HG02970 (cell line): ENCODE results near the gene MRPL27.

ENCODE experiments used
- ATAC-seq: cut with Tn5 transposase; IDR thresholded peaks from one replicate; pipeline ENCODE4 v1.9.1; 2021; ENCODE audit warnings: mild to moderate bottlenecking, moderate library complexity, moderate number of reproducible peaks; ENCODE audit not compliant: unreplicated experiment, low FRiP score

Gene MRPL27

DNA sequence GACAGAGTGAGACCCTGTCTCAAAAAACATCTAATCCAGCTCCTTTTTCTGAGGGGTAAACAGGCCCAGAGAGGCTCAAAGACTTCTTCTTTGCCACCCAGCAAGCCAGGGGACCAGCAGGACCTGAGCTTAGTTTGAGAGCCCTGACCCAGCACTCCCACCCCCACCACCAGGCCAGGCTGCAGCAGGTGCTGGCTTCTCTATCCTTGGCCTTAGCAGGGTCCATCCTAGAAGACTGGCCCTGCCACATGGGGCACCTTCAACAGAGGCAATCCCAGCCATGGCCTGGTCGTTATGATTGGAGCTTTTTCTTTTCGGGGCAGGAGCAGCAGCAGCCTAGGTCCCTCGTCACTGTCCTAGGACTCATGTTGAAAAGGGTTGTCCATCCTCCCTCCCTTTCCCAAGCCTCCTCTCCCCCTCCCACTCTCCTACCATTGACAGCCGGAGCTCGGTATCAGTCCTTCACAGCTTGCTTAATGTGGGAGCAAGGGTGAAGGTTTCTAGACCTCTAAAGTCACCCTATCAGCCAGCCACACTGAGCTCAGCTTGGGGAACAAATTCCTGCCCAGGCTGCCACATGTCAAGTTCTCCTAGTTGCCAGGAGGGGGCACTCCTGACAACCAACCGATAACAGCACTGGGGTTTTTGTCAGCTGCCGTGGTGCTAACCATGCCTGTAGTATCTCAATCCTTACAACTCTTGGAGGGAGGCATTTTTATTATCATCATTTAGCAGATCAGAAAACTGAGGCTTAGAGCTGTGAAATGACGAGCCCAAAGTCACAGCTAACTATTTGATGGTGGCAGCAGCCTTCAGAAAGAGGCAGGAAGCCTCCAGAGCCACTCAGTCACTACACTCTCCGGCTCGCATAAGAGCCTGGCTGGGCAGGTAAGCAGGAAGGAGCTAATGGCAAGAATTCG lies 11.2 kb downstream of the MRPL27 start:
- no peak for ATAC-seq

DNA sequence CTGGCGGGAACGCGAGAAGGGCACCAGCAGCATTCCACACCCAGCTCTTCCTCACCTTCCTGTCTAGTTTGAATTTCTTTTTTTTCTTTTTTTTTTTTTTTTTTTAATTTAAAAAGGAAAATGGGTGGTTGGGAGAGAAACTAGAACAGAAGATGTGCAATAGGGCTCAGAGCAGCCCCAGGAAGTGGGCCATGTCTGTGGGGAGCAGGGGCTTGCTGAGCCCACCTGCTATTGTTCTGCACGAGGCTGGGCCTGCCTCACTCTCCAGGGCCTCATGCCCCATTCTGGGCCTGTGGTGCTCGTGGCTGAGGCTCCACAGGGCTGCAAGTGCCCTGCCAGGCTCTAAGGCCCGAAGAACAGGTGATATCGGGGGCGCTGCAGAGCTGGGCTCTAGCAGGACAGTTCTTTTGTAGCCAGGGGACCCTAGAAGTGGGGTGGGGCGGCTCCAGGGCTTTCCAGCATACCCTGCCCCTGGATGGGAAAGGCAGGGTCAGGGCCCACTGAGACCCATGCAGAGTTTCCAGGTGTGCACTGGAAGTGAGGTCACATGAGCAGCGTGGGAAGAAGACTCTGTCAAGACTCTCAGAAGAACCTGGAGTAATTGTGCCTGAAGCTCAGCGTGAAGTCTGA lies 12.4 kb downstream of the MRPL27 start:
- ATAC-seq, result no peak

DNA sequence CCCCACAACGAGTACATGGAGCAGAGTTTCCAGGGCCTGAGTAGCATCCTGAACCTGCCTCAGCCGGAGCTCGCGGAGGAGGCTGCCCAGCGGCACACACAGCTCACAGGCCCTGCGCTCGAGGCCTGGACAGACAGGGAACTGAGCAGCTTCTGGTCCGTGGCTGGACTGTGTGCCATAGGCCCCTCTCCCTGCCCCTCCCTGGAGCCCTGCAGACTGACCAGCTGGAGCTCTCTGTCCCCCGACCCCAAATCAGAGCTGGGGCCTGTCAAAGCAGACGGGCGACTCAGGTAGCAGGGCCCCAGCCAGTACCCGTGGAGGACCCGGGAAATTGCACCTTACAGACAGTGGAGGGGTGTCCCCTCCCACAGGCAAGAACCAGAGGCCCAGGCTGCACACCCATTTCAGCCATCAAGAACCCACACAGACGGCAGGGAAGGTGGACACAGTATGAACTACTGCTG lies 13.0 kb downstream of the MRPL27 start:
- no peak for ATAC-seq

DNA sequence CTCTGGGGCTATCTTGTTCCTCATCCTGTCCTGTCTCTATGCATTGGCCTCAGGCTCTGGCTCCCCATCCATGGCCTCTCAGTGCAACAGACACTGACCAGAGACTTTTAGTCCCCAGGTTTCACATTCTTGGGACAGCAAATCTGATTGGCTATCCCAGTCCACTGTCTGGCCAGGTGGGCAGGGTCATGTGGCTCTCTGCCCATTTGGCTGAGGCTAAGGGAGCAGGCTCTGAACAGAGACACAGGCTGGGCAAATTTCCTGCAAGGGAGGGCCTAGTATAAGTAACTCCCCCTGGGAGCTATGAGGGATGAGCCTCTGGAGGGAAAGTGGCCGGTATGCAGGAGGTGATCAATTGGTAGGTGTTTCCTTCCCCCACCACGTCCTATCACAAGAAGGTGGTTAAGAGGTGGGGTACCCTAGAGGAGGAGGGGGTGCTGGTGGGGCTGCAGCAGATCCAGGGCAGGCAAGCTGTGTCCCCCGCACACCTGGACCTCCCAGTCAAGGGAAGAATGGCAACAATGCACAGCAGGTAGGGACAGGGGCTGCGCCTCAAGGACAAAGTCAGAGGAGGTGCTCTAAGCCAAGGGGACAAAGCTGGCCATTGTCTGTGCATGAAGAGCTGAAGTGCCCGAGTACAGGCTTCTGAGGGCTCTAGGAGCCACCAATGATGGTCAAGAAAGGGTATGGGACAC lies 13.8 kb downstream of the MRPL27 start:
- no peak for ATAC-seq

DNA sequence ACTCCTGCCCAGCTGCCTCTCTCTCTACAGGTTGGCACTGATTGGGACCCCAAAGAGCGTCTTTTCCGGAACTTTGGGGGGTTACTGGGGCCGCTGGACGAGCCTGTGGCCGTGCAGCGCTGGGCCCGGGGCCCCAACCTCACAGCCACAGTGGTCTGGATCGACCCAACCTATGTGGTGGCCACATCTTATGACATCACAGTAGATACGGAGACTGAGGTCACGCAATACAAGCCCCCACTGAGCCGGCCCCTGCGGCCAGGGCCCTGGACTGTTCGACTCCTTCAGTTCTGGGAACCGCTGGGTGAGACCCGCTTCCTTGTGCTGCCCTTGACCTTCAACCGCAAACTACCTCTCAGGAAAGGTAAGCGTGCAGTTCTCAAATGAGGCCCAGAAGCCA lies 14.8 kb downstream of the MRPL27 start:
- no peak for ATAC-seq

DNA sequence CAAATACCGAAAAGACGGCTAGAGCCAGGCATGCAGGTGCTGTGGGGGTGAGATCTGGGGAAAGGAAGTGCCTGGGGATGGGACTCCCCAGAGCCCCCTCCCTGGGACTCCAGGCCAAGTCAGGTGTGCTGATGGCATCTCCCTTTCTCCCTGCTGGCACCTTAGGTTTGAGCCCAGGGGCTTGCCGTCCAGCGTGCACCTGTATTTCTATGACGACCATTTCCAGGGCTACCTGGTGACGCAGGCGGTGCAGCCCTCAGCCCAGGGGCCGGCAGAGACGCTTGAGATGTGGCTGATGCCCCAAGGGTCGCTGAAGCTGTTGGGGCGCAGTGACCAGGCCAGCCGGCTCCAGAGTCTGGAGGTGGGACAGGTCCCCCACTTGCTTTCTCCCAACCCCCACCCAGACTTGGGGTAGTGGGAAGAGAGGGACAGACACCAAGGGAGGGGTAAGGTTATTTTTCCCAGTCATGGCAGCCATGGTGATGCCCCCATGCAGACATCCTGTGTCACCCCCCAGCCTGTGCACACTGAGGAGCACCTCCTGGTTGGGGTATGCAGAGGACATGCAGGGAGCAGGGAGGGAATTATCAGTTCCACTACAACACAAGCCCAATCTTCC lies 16.0 kb downstream of the MRPL27 start:
- no peak for ATAC-seq

DNA sequence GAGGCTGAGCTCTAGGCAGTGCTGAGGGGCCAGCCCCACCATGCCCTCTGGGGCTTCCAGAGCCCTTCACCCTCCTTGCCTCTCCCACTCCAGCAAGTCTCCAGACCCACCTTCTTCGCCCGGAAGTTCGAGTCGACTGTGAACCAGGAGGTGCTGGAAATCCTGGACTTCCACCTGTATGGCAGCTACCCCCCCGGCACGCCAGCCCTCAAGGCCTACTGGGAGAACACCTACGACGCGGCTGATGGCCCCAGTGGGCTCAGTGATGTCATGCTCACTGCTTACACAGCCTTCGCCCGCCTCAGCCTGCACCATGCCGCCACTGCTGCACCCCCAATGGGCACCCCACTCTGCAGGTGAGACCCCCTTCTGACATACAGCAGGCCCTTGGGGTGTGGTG lies 16.6 kb downstream of the MRPL27 start:
- no peak for ATAC-seq

DNA sequence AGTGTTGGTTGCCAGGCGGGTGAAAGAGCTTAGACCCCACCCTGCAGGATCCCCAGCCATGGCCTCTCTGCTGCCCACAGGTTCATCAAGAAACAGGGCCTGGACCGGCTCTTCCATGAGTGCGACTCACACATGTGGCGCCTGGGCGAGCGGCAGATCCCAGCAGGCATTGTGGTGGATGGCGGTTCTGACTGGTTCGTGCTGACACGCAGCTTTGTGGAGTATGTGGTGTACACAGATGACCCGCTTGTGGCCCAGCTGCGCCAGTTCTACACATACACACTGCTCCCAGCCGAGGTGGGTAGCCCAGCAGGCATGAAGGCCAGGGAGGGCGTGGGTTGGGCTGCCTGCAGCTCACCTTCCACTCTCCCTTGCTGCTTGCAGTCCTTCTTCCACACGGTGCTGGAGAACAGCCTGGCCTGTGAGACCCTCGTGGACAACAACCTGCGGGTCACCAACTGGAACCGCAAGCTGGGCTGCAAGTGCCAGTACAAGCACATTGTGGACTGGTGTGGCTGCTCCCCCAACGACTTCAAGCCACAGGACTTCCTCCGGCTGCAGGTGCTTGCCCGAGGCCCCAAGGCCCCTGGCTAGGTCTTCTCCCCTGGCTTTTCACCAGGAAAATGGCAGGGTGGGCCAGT lies 17.2 kb downstream of the MRPL27 start:
- no peak for ATAC-seq

DNA sequence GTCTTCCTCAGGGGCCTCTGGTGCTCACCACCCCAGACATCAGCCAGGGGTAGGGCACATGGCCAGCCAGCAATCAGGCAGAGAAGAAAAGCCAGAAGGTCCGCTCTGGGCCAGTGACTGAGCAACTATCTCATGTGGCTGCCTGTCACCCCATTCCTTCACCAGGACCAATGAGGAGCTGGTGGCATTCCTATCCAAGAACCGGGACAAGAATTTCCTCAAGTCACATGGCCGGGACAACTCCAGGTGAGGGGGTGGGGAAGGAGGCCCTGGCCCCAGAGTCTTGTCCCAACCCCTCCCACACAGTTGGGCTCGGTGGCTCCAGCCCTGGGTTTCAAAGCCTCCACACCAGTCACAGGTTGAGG lies 17.7 kb downstream of the MRPL27 start:
- no peak for ATAC-seq

DNA sequence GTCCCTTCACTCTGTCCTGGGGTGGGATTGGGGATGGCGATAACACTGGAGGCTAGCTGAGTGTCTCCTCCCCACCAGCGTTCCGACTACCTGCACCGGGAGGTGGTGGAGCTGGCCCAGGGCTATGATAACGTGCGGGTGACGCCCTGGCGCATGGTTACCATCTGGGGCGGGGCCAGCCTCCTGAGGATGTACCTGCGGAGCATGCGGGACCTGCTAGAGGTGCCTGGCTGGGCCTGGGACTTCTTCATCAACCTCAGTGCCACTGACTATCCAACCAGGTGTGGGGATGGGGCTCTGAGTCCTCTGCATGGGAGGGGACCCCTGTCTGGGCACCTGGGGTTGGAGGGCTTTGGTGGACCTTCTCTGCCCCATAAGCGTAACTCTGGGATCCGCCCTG lies 18.2 kb downstream of the MRPL27 start:
- ATAC-seq, result no peak

DNA sequence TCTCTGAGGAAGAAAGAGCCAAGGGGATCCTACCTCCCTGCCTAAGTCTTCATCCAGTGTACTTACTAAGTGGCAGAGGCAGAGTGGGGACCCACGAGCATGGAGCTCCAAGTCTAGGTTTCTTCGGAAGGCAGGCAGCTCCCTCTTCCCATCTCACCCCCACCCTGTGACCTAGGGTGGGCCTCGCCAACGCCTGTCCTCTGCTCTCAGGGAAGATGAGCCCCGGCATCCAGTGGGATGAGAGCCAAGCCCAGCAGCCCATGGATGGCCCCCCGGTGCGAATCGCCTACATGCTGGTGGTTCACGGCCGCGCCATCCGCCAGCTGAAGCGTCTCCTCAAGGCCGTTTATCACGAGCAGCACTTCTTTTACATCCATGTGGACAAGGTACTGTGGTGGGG lies 18.8 kb downstream of the MRPL27 start:
- ATAC-seq, result no peak

DNA sequence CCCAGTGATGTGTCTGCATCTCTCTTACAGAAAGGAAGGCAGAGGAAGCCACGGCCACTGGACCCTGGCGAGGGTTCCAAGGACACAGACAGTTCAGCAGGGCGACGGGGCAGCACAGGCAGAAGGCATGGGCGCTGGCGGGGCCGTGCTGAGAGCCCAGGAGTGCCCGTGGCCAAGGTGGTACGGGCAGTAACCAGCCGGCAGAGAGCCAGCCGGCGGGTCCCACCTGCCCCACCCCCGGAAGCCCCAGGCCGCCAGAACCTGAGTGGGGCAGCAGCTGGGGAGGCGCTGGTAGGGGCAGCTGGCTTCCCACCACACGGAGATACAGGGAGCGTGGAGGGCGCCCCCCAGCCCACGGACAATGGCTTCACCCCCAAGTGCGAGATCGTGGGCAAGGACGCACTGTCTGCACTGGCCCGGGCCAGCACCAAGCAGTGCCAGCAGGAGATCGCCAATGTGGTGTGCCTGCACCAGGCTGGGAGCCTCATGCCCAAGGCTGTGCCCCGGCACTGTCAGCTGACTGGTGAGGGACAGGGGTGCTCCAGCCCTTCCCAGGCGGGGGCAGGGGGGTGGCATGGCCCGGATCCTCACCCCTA lies 19.3 kb downstream of the MRPL27 start:
- ATAC-seq, result no peak

DNA sequence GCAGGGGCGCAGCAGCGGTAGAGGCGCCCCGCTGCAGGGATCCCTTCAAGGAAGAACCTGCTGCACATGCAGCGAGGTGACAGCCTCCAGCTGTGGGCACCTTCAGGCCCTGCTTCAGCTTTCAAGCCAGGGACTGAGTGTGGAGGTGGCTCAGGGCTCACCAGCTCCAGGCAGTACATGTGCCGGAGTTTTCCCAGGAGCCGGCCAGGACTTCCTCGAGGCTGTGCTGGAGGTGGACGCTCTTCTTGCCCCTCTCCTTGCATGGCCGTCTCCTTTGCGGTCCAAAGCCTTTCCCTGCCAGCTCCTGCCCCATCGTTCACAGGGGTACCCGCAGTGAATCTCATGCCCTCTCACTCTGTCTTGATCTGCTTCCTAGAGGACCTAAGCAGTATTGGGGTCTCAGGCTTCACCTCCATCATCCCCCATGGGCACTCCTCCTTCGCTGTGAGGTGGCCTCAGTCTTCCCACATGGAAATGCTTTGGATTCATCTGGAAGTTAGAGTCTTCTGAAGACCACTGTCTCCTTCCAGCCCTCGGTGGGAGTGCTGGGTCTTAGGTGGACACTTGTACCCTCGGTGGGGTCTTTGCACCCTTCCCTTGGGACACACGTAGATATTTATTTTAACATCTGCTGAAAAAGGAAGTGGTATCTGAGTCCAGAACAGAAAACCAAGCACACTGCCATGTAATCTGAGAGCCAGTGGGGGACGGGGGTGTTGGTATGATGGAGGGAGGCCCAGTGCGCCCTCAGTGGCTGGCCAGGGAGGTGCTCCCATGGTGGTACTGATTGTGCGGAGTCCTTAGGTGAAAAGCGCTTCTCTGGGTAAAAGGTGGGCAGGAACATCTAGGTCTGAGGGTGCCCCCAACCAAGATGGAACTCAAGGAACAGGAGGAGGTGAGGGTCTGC lies 20.0 kb downstream of the MRPL27 start:
- no peak for ATAC-seq

DNA sequence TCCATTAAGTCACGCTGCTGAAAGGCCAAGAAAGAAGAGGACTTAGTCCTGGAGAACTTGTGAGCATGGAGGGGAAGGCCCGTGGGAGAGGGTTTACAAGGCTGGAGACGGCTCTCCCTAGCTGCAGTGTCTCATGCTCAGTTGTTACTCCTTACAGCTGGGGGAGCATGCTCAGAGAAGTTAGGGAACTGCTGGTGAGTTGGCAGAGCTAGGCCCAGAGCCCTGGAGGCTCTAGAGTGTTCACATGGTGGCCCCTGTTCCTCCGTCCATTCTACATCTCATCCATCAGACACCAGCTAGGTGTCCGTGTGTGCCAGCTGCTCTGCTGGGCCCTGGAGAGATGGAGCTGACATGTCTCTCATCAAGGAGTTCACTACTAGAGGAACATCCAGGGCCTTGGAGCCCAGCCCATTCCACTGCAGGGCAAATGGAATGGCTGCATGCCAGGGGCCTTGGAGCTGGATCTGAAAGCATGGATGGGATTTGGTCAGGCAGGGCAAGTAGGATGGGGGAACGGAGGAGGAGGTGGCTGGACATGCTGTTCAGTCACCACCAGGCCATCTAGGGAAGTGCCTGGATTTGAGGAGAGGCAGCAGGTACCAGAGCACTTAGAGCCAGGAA lies 20.8 kb downstream of the MRPL27 start:
- ATAC-seq, result no peak

DNA sequence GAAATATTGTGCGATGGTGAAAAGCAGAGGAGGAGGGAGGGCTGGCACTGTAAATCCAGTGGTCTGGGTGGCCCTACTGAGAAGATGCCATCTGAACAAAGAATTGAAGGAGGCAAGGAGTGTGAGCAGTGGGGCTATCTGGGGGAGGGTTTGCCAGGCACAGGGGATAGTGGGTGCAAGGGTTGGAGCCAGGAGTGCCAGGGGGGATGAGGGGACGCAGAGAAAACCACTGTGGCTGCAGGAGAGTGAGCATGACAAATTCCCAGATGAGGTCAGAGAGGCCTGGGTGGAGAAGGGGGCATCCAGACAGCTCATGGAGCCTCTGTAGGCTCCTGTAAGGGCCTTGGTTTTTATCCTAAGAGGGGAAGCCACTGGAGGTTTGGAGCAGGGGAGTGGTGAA lies 22.3 kb downstream of the MRPL27 start:
- no peak for ATAC-seq

DNA sequence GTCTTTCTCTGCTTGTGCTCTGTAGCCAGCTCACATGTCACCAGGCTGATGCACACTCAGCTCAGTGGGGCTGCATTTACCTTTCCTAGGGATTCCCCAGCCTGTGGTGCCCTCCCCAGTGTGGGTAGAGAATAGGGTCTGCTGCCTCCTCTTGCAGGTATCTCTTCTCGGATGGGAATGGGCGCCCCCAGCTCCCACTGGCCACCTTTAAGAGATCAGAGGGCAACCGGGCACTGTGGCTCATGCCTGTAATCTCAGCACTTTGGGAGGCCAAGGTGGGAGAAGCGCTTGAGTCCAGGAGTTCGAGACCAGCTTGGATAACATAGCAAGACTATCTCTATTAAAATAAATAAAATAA lies 23.8 kb downstream of the MRPL27 start:
- no peak for ATAC-seq

DNA sequence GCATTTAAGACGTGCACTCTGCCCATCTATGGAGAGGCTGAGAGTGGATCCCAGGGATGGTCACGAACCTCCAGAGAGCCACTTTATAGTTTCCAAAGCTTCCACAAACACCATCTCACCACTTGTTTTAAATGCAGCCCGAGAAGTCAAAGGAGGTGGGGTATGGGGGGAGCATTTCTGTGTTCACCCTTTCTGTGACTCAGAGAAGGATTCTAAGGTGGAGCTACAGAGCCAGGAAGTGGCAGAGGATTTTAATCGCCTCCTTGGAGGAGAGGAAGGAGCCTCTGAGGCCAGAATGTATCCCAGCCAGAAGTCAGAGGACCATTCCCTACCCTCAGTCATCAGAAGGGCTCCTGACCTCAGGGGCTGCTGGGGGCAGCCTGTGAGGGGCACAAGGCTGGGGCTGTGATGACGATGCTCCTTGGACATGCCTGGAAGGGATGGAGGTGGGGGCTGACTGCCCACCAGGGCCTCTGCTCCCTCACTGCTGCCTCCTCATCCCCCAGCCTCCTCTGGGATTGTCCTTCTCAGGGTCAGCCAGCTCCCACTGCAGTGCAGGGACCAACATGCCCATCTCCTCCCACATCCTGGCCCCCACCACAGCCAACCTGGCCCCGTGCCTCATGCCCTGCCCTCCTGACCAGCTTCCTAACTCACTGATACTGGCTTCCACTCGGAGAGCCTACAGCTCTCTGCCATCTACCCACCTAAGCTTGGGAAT lies 24.3 kb downstream of the MRPL27 start:
- no peak for ATAC-seq

DNA sequence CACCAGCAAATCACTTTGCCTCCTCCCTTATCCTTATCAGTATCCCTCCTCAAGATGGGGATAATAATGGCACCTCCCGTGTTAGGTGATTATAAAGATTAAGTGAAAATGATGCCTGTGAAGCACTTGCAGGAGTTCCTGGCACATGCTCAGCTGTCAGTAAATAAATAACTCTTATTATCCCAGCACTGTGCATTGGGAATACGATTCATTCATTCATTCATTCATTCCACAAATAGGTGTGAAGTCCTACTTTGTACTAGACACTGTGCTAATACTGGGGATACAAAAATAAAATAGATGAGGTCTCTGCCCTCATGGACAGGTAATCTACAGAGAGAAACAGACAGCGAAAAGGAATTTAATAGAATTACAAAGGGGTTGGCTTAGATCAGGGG lies 25.1 kb downstream of the MRPL27 start:
- ATAC-seq, result no peak
